Measurements from ENCODE around the gene DNAH7.

DNA sequence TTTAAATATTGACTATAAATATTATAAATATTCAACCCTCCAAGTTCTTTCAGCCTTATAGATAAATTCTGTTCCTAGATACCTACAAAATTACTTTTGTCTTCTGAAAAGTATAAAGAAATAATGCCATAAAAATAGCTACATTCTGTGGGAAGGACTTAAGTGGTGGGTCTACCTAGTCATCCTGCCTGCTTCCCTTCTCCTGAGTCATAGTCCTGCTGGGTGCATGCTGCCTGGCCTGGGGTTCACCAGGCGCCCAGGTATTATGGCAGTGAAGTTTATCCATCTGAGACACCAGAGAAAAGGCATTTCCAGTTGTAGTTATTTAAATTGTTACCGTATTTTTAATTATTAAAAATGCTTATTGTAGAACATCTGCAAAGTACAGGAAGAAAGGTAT, 244.2 kb downstream of the DNAH7 start:
- TF ChIP-seq POLR2A (IDR thresholded peaks at IDR 0.05; ENCODE audit: low read length) (no peak), GATA1 (IDR thresholded peaks at IDR 0.05; ENCODE audit: low read depth, low read length) (no peak)
